HepG2 (cell line): ENCODE measurements around the gene RAB40C. TPM values are rescaled to one million over a fixed set of nuclear protein-coding genes. Genes with fewer than 3 reads are reported as not detected.

Experiments
- CENPT ChIP-seq: sonication (generic); formaldehyde crosslinking; IDR thresholded peaks from 2 replicates; pipeline ENCODE4 v1.8.0; 2022; ENCODE audit warnings: low read depth, mild to moderate bottlenecking, moderate library complexity, missing genetic modification reagents
- DR1 ChIP-seq: sonication (generic); formaldehyde crosslinking; IDR thresholded peaks from 2 replicates; pipeline ENCODE4 v1.8.0; 2021; ENCODE audit warnings: mild to moderate bottlenecking, missing genetic modification reagents, inconsistent platforms
- ESRRA ChIP-seq: sonication (generic); formaldehyde crosslinking; IDR thresholded peaks from 2 replicates; pipeline ENCODE4 v1.5.1; 2020; ENCODE audit warnings: mild to moderate bottlenecking, low read depth, missing genetic modification reagents
- ETV5 ChIP-seq: IDR thresholded peaks from 2 replicates; pipeline ENCODE4 v1.6.1; 2018; ENCODE audit warnings: missing biosample characterization, missing genetic modification reagents, inconsistent platforms, borderline replicate concordance
- GLI4 ChIP-seq: sonication (generic); formaldehyde crosslinking; IDR thresholded peaks from 2 replicates; pipeline ENCODE4 v1.5.1; 2020; ENCODE audit warnings: missing genetic modification reagents, mild to moderate bottlenecking, moderate library complexity, borderline replicate concordance
- HMG20B ChIP-seq: conservative IDR thresholded peaks from 2 replicates; pipeline ENCODE4 v1.6.1; 2016; ENCODE audit warnings: missing genetic modification reagents, missing compliant biosample characterization
- HNF4A ChIP-seq: sonication (generic); formaldehyde crosslinking; IDR thresholded peaks from 2 replicates; pipeline ENCODE4 v1.4.0; 2020; ENCODE audit warnings: missing genetic modification reagents
- HNF4G ChIP-seq, 2 experiments: sonication (generic) in 1 of 2; formaldehyde crosslinking in 1 of 2; IDR thresholded peaks; 2 replicates each; pipeline versions ENCODE4 v1.4.0 to v1.6.1; 2011 to 2020; ENCODE audit warnings: borderline replicate concordance in 2 of 2, low read depth in 2 of 2, mild to moderate bottlenecking in 2 of 2, low read length in 1 of 2, missing genetic modification reagents in 1 of 2, moderate library complexity in 1 of 2
- HOXA9 ChIP-seq: sonication (generic); formaldehyde crosslinking; IDR thresholded peaks from 2 replicates; pipeline ENCODE4 v1.8.1; 2022; ENCODE audit warnings: missing genetic modification reagents, mild to moderate bottlenecking, moderate library complexity, borderline replicate concordance
- IRF2 ChIP-seq: IDR thresholded peaks from 2 replicates; pipeline ENCODE4 v1.6.1; 2018; ENCODE audit warnings: missing genetic modification reagents, missing compliant biosample characterization
- KLF13 ChIP-seq: sonication (generic); formaldehyde crosslinking; IDR thresholded peaks from 2 replicates; pipeline ENCODE4 v1.4.0; 2020; ENCODE audit warnings: mild to moderate bottlenecking, missing genetic modification reagents
- MXI1 ChIP-seq: IDR thresholded peaks from 3 replicates; pipeline ENCODE4 v1.6.1; 2012; ENCODE audit warnings: low read depth, low read length, inconsistent platforms, borderline replicate concordance
- NFE2L2 ChIP-seq: fragments of 150-350 bp; IDR thresholded peaks from 2 replicates; pipeline ENCODE4 v1.6.1; 2014; ENCODE audit warnings: low read length
- POLR2AphosphoS2 ChIP-seq: IDR thresholded peaks from 2 replicates; pipeline ENCODE4 v1.6.1; 2011; ENCODE audit warnings: low read depth, low read length, improper control_type of control experiment
- PRDM10 ChIP-seq: sonication (generic); formaldehyde crosslinking; IDR thresholded peaks from 2 replicates; pipeline ENCODE4 v1.4.0; 2020; ENCODE audit warnings: low read depth, missing genetic modification reagents
- RBFOX2 ChIP-seq: fragments of 200-400 bp; formaldehyde crosslinking; IDR thresholded peaks from 2 replicates; pipeline ENCODE4 v1.6.1; 2017; ENCODE audit warnings: low read depth, mild to moderate bottlenecking, low read length
- SMAD3 ChIP-seq: sonication (generic); formaldehyde crosslinking; IDR thresholded peaks from 2 replicates; pipeline ENCODE4 v1.4.0; 2020; ENCODE audit warnings: missing genetic modification reagents
- SMARCC2 ChIP-seq: fragments of 450-650 bp; IDR thresholded peaks from 2 replicates; pipeline ENCODE4 v1.6.1; 2017; ENCODE audit warnings: antibody characterized with exemption, mild to moderate bottlenecking
- SP140L ChIP-seq: sonication (generic); formaldehyde crosslinking; IDR thresholded peaks from 2 replicates; pipeline ENCODE4 v1.4.0; 2020; ENCODE audit warnings: missing genetic modification reagents, borderline replicate concordance
- STAG1 ChIP-seq: sonication (generic); formaldehyde crosslinking; IDR thresholded peaks from 2 replicates; pipeline ENCODE4 v1.4.0; 2020; ENCODE audit warnings: missing genetic modification reagents
- TBL1XR1 ChIP-seq: fragments of 150-350 bp; IDR thresholded peaks from 2 replicates; pipeline ENCODE4 v1.6.1; 2014; ENCODE audit warnings: borderline replicate concordance, low read length; ENCODE audit not compliant: partially characterized antibody
- ZNF768 ChIP-seq: sonication (generic); formaldehyde crosslinking; IDR thresholded peaks from 2 replicates; pipeline ENCODE4 v1.4.0; 2020; ENCODE audit warnings: missing genetic modification reagents
- ZNF788 ChIP-seq: sonication (generic); formaldehyde crosslinking; IDR thresholded peaks from 2 replicates; pipeline ENCODE4 v1.5.0; 2020; ENCODE audit warnings: mild to moderate bottlenecking, missing genetic modification reagents, borderline replicate concordance
- ZNF83 ChIP-seq: sonication (generic); formaldehyde crosslinking; IDR thresholded peaks from 2 replicates; pipeline ENCODE4 v1.4.0; 2020; ENCODE audit warnings: missing genetic modification reagents, mild to moderate bottlenecking, borderline replicate concordance
- ZSCAN22 ChIP-seq: sonication (generic); formaldehyde crosslinking; IDR thresholded peaks from 2 replicates; pipeline ENCODE4 v1.4.0; 2020; ENCODE audit warnings: mild to moderate bottlenecking, missing genetic modification reagents
- polyA plus RNA-seq, 8 experiments: library from polyadenylated mRNA; depleted of rRNA in 3 of 8; stranded (reverse) in 7 of 8; unstranded in 1 of 8; fragments of >200 nt; fragmentation: Illumina TruSeq in 4 of 8; extraction: Trizol in 4 of 8; gene quantifications; 2 replicates each; pipeline versions ENCODE4 v1.2.1 to v1.2.3, GENCODE V29; 2011 to 2016; ENCODE audit warnings: low read depth in 4 of 8, missing spikeins in 1 of 8, mixed read lengths in 1 of 8; ENCODE audit not compliant: insufficient read depth in 1 of 8
- total RNA-seq, 5 experiments: library from RNA; depleted of rRNA; stranded (reverse); fragments of >200 nt; fragmentation: Illumina TruSeq; extraction: Trizol; gene quantifications; 2 replicates each; pipeline ENCODE4 v1.2.3, GENCODE V29; 2016; ENCODE audit warnings: low read depth in 1 of 5
- TF ChIP-seq, protein P1 (sequence below): sonication (generic); formaldehyde crosslinking; IDR thresholded peaks from 2 replicates; pipeline ENCODE4 v1.8.0; 2022; ENCODE audit warnings: mild to moderate bottlenecking, missing genetic modification reagents, moderate library complexity

The RAB40C gene
- total and polyA plus RNA-seq, 2 of the 13 experiments (the other 11 are each of a cell fraction or from before 2014, with no cell fraction given), result 7.7 to 11.5 TPM

DNA sequence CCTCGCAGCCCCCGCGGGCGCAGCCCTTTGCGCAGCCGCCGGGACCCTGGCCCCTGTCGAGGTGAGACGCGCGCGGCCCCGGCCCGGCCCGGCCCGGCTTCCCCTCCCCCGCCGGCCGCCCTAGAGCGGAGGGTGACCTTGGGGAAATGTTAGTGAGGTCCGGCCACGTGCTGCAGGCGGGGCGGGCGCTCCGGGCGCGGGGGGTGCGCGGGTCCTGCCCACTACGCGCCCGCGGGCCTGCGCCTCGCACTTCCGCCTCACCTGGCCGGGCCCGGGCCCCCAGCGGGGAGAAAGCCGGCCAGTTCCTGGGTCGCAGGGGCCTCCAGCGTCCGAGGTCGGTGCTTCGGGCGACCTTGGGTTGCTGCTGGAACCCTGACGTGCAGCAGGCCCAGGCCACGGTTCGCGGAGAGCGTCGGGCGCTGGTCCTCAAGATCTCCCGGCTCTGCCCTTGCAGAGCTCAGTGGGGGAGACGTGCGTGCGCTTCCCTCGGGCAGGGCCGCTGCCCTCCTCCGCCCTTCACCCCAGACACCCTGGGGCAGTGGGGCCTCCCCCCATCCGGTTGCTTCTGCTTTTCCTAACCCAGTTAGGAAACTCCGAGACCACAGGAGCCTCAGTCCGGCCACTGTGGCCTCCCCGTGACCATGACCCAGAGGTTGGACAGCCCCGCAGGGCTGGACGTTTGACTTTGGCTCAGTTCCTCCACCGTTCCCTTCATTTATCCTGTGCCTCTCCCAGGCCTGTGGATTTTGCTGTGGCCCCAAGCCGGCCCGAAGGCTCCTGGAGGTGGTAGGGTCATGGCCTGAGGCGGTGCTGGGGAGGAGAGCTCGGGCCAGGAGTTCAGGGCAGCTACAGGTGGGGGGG, 52.6 kb downstream of the RAB40C start (continued):
- TF ChIP-seq, protein P1, sequence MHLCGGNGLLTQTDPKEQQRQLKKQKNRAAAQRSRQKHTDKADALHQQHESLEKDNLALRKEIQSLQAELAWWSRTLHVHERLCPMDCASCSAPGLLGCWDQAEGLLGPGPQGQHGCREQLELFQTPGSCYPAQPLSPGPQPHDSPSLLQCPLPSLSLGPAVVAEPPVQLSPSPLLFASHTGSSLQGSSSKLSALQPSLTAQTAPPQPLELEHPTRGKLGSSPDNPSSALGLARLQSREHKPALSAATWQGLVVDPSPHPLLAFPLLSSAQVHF (CRISPR knock-in tag), result no peak; the same call in 1 of the 2 replicates
- TF ChIP-seq ETV5 (CRISPR knock-in tag) (peak; percentile 66), MXI1 (peak; percentile 67; the same call in 2 of the 3 replicates), GLI4 (CRISPR knock-in tag) (0 out of 2 replicates have a peak, but pooled peaks have one; percentile 13), KLF13 (CRISPR knock-in tag) (no peak), ZSCAN22 (CRISPR knock-in tag) (no peak), RBFOX2 (peak; percentile 73), SP140L (CRISPR knock-in tag) (no peak), DR1 (CRISPR knock-in tag) (no peak; the same call in 1 of the 2 replicates), PRDM10 (no peak; the same call in 1 of the 2 replicates), SMAD3 (CRISPR knock-in tag) (no peak), POLR2AphosphoS2 (no peak), HNF4G (IDR thresholded peaks at IDR 0.05; ENCODE audit: borderline replicate concordance, low read depth, low read length) (no peak), HNF4G (CRISPR knock-in tag; IDR thresholded peaks at IDR 0.05; ENCODE audit: borderline replicate concordance, low read depth) (0 out of 2 replicates have a peak, but pooled peaks have one; percentile 24), ESRRA (CRISPR knock-in tag) (peak; percentile 89), ZNF788 (no peak; the same call in none of the 2 replicates), SMARCC2 (no peak), CENPT (CRISPR knock-in tag) (peak; percentile 66; the same call in 1 of the 2 replicates), HOXA9 (CRISPR knock-in tag) (no peak; the same call in 1 of the 2 replicates), STAG1 (CRISPR knock-in tag) (peak; percentile 9; the same call in 1 of the 2 replicates), ZNF83 (CRISPR knock-in tag) (0 out of 2 replicates have a peak, but pooled peaks have one; percentile 26), TBL1XR1 (no peak), NFE2L2 (no peak), HNF4A (CRISPR knock-in tag) (no peak), IRF2 (CRISPR knock-in tag) (0 out of 2 replicates have a peak, but pooled peaks have one; percentile 32), ZNF768 (CRISPR knock-in tag) (0 out of 2 replicates have a peak, but pooled peaks have one; percentile 5), HMG20B (no peak)
